ENCODE measurements around the gene MEAK7.

GRCh38 chr16:84461413-84462295, 42.8 kb downstream of the MEAK7 start:
- TF ChIP-seq, protein P1, sequence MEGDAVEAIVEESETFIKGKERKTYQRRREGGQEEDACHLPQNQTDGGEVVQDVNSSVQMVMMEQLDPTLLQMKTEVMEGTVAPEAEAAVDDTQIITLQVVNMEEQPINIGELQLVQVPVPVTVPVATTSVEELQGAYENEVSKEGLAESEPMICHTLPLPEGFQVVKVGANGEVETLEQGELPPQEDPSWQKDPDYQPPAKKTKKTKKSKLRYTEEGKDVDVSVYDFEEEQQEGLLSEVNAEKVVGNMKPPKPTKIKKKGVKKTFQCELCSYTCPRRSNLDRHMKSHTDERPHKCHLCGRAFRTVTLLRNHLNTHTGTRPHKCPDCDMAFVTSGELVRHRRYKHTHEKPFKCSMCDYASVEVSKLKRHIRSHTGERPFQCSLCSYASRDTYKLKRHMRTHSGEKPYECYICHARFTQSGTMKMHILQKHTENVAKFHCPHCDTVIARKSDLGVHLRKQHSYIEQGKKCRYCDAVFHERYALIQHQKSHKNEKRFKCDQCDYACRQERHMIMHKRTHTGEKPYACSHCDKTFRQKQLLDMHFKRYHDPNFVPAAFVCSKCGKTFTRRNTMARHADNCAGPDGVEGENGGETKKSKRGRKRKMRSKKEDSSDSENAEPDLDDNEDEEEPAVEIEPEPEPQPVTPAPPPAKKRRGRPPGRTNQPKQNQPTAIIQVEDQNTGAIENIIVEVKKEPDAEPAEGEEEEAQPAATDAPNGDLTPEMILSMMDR (conservative IDR thresholded peaks at IDR 0.05; ENCODE audit: low read depth, low read length) = no peak
- no peak for TF ChIP-seq CHD1 (IDR thresholded peaks at IDR 0.05; ENCODE audit: low read depth, low read length)
- no peak for TF ChIP-seq POLR2A (IDR thresholded peaks at IDR 0.05; ENCODE audit: low read depth, low read length)
- no peak for TF ChIP-seq SMC3 (IDR thresholded peaks at IDR 0.05; ENCODE audit: low read depth, low read length)
- no peak for TF ChIP-seq RAD21 (IDR thresholded peaks at IDR 0.05; ENCODE audit: low read length)
- TF ChIP-seq, protein P2, sequence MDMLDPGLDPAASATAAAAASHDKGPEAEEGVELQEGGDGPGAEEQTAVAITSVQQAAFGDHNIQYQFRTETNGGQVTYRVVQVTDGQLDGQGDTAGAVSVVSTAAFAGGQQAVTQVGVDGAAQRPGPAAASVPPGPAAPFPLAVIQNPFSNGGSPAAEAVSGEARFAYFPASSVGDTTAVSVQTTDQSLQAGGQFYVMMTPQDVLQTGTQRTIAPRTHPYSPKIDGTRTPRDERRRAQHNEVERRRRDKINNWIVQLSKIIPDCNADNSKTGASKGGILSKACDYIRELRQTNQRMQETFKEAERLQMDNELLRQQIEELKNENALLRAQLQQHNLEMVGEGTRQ (IDR thresholded peaks at IDR 0.05; ENCODE audit: low read depth, low read length) = no peak
- no peak for TF ChIP-seq MAFK (IDR thresholded peaks at IDR 0.05; ENCODE audit: low read depth, low read length)
- no peak for TF ChIP-seq RFX5 (IDR thresholded peaks at IDR 0.05; ENCODE audit: low read depth, low read length)
- TF ChIP-seq, protein P3, sequence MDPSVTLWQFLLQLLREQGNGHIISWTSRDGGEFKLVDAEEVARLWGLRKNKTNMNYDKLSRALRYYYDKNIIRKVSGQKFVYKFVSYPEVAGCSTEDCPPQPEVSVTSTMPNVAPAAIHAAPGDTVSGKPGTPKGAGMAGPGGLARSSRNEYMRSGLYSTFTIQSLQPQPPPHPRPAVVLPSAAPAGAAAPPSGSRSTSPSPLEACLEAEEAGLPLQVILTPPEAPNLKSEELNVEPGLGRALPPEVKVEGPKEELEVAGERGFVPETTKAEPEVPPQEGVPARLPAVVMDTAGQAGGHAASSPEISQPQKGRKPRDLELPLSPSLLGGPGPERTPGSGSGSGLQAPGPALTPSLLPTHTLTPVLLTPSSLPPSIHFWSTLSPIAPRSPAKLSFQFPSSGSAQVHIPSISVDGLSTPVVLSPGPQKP (IDR thresholded peaks at IDR 0.05; ENCODE audit: borderline replicate concordance, low read depth, low read length) = no peak
